GM18511 (cell line): ENCODE data around the gene NUBPL.
"Not testable (repeated sequence)": the region's sequence is repeated elsewhere in the genome, so short reads cannot be mapped to it uniquely, and the experiment has no call there.

Experiments used
- ATAC-seq: cut with Tn5 transposase; IDR thresholded peaks from one replicate; pipeline ENCODE4 v1.9.1; 2021; ENCODE audit warnings: mild to moderate bottlenecking, moderate library complexity; ENCODE audit not compliant: unreplicated experiment

The NUBPL gene

DNA sequence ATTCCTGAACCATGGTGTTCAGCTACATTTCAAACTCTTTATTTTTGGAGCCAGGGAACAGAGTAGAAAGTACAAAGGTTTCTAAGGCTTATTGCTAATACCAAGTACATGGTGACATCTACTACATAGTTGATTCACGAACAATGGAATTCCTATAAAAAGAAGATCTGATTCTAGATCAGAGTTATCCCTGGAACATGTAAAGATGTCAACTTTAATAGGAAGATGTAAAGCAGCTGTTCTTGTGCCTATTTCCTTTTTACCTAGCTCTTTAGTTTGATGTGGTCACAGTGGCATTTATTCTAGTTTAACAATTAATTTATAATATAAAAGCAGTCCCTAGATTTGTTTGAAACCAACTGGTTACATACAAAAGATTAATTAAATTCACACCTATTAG is 99.5 kb downstream of the NUBPL start:
- no peak for ATAC-seq

DNA sequence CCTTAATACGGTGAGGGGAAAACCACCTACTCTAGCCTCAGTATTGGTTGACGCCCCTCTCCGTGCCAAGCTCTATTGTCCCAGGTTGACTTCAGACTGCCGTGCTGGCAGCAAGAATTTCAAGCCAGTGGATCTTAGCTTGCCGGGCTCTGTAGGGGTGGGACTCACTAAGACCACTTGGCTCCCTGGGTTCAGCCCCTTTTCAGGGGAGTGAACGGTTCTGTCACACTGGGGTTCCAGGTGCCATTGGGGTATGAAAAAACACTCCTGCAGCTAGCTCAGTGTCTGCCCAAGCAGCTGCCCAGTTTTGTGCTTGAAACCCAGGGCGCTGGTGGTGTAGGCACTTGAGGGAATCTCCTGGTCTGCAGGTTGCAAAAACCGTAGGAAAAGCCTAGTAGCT is 107.1 kb downstream of the NUBPL start:
- no peak for ATAC-seq

DNA sequence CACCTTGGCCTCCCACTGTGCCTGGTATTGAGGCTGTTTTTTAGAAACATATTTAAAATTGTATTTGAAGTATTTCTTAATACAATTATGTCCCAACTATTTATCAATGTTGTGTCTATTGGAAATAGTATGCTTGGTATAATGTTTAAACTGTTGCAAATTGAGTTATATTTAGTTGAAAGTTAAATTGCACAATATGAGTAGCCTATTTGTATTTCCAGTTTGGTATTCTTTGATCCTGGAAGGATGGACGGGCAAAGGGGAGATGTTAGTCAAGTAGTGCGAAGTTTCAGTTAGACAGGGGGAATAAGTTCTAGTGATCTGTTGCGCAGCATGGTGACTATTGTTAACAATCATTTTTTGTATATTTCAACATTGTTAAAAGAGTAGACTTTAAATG is 111.5 kb downstream of the NUBPL start:
- no peak for ATAC-seq

DNA sequence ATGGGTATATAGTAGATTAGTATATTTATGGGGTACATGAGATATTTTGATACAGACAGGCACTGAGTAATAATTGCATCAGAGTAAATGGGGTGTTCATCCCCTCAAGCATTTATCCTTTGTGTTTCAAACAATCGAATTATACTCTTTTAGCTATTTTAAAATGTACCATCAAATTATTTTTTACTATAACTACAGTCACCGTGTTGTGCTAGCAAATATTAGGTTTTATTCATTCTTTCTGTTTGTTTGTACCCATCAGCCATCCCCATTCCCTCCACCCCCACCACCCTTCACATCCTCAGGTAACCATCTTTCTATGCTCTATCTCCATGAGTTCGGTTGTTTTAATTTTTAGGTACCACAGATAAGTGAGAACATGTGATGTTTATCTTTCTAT is 115.8 kb downstream of the NUBPL start:
- no peak for ATAC-seq

DNA sequence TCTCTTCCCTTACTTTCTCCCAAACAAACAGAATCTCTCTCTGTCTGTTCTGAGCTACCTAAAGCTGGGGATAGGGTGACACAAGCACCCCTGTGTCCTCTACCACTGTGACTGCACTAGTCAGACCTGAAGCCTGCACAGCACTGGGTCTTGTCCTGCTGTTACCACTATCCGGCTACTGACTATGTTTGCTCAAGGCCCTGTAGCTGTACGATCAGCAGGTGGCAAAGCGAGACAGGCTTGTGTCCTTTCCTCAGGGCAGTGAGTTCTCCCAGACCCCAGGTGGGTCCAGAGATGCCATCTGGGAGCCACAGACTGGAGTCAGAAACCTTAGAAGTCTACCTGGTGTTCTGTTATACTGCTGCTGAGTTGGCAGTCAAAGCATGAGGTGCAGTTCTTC is 116.4 kb downstream of the NUBPL start:
- no peak for ATAC-seq

DNA sequence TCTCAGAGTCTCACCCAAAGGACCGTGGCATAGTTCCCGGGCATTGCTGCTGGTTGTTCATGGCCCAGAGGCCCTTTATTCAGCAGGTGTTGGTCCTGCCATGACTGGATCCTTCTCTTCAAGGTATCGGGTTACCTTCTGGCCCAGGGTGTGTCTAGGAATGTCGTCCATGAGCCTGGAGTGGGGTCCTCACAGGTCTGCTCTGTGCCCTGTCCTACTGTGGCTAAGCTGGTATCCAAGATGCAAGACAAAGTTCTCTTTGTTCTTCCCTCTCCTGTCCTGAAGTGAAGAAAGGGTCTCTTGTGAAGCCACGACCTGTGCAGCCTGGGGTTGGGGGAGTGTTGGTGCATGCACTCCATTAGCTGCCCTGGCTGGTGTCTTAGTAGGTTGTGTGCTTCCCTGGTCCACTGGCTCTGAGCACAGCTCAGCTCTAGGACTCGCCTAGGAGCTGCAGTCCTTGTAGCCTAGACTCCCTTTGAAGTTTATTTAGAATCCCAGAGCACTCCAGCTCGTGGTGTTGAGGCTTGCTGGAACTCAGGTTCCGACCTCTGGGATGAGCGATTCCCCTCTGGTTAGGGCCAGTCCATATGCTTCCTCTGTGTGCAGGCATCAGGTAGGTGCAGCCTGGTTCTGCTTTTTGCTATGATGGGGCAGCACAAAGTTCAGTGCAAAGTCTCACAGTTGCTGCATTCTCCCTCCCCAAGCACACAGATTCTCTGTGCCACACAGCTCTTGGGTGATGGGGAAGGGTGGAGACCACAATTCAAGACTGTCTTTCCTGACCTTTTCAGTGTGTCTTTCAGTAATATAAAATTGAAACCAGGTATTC is 117.4 kb downstream of the NUBPL start:
- ATAC-seq = no peak

DNA sequence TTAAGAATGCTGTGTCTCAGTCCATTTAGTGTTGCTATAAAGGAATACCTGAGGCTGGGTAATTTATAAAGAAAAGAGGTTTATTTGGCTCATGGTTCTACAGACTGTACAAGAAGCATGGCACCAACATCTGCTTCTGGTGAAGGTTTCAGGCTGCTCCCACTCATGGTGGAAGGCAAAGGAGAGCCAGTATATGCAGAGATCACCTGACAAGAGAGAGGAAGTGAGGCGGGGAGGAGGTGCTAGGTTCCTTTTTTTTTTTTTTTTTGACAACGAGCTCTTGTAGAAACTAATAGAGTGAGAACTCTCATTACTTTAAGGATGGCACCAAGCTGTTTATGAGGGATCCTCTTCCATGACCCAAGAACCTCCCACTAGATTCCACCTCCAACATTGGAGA is 121.6 kb downstream of the NUBPL start:
- no peak for ATAC-seq

DNA sequence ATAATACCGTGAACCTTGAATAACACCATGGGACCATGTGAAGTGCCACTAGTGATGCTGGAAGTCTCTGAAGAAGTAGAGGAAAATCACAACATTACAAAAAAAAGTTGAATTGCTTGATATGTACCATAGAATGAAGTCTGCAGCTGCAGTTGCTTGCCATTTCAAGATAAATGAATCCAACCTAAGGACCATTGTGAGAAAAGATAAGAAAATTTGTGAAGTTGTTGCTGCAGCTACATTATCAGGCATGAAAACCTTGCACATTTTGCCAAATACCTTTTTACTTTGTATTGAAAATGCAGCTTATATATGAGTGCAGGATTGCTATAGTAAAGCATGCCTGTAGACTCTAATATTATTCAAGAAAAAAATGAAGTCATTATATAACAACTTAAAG is 126.5 kb downstream of the NUBPL start:
- ATAC-seq = no peak

DNA sequence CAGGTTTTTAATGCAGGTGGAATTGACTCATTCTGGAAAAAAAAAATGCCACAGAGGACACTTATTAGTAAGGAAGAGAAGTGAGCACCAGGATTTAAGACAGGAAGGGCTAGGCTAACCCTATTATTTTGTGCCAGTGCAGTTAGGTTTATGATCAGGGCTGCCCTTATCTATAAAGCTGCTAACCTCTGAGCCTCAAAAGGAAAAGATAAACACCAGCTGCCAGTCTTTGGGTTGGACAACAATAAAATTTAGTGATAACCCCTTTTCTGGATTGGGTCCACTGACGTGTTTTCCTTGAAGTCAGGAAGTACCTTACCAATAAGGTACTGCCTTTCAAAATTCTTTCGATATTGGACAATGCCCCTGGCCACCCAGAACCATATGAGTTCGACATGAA is 128.9 kb downstream of the NUBPL start:
- no peak for ATAC-seq

DNA sequence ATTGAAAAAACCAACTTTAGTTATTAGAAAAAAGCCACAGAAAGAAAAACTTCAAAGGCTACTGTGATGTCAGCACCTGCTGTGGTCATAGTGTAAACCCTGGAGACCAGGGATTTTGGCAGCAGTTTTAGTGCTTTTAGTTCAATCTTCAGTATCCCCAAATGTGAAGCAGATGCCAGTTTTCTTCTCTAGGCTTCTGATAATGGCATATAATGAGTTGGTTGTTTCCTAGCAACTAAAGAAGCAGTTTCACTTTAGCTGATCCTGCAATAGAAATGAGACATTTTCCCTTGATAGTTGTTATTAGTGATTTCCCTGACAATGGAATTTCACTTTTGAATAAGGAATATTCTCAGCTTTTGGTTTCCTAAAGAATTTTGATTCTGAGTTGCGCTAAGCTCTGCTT is 131.2 kb downstream of the NUBPL start:
- ATAC-seq = no peak

DNA sequence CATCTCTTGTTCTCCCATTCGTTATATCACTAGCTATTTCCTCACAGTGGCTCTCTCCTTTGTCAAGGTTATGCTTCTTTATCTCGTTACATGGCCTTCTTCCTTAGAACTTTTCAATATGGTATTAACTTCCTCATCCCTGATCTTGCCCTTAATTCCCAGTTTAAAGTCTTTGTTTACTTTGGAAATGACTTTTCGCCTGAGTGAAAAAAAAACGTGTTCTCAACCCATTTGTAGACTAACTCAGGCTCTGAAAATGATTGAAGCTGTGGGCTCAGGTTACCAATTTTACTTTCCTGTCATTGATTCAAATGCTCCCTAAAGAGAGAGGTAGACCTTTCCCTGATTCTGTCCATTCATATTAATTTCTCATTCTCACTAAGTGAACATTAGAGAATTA is 135.2 kb downstream of the NUBPL start:
- no peak for ATAC-seq

DNA sequence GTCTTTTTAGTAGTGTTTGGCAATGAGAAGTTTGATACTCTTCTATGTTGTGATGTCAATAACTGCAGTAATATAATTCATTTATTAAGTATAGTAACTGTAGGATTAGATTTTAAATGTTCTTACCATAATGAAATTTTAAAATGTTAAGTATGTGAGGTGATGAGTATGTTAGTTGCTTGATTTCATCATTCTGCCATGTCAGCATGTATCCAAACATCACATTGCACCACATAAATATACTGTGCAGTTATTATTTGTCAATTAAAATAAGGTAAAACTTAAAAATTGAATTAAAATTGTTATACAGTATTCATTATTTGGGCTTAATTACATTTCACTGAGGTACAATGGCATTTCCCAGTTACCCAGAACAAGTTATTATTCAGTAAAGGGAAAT is 138.6 kb downstream of the NUBPL start:
- no peak for ATAC-seq

DNA sequence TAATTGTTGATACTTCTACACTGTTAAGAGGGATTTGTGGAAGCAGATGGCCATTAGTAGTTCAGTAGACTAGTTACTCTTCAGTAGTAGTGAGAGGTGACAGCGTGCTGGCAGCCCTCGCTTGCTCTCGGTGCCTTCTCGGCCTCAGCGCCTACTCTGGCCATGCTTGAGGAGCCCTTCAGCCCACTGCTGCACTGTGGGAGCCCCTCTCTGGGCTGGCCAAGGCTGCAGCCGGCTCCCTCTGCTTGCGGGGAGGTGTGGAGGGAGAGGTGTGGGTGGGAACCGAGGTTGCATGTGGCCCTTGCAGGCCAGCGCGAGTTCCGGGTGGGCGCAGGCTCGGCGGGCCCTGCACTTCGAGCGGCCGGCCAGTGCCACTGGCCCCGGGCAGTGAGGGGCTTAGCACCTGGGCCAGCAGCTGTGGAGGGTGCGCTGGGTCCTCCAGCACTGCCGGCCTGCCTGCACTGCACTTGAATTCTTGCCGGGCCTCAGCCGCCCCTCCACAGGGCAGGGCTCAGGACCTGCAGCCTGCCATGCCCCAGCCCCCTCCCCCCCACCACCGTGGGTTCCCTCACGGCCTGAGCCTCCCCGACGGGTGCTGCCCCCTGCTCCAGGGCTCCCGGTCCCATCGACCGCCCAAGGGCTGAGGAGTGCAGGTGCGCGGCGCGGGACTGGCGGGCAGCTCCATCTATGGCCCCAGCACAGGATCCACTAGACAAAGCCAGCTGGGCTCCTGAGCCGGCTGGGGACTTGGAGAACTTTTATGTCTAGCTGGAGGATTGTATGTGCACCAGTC is 139.3 kb downstream of the NUBPL start:
- ATAC-seq = no peak

DNA sequence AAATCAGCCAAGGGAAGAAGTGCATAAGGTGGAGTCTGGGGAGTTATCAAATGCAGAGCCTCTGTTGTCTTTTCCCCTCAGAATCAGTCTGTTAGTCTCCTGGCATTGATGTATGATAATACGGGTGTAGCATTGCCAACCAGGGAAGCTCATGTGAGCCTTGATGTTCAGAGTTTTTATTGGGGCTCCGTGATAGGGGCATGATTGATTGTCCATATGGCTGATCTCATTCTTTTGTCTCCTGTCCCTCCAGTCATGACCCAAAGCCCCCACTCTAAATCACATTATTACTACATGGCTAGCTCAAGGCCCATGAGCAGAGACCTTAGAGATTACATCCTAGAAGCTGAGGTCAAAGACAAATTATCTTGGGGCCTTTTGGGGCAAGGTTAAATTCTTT is 140.9 kb downstream of the NUBPL start:
- ATAC-seq = no peak

DNA sequence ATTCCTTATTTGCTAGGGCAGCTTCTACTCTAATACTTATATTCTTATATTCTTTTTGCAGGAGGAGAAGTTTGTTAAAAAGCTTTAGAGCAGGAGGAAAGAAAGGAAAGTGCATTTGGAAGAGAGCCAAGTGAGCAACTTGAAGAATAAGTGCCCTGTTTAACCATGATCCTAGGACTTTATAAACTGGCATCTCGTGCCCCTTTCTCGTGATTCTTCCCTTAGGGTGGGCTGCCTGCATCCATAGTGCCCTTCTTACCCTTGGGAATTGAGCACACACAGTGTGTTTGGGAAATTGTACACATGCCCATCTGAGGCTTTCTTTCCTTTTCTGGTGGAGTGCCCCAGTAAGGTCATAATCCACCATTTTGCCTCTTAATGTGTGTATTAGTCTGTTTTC is 141.9 kb downstream of the NUBPL start:
- no peak for ATAC-seq

DNA sequence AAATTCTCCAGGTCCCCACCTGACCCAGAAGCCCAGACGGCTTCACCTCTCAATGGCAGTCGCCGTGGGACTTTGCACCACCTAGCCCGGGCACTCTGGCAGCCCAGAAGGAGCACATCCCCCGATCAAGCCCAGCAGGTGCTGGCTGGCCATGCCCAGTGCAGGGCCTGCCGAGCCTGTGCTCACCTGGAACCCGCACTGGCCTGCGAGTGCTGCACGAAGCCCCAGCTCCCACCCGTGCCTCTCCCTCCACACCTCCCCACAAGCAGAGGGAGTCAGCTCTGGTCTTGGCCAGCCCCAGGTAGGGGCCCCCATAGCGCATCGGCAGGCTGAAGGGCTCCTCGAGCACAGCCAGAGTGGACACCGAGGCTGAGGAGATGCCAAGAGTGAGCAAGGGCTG is 144.5 kb downstream of the NUBPL start:
- no peak for ATAC-seq

DNA sequence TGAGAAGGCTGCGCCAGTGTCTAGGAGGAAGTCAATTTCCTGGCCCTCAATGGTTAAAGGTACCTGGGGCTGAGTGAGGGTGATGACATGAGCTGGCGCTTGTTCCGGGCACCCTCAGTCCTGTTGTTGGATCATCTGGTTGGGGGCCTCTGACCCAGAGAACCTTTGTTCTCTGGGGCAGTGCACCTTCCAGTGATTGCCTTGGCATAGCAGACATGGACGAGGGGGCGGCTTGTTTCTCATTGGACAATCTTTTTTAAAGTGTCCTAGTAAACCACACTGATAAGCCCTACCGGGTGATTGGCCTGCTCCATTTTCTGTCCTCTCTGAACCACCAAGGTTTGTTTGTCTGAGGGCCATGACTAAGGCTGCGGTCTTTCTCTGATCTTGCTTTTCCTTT is 147.5 kb downstream of the NUBPL start:
- not testable (repeated sequence) for ATAC-seq

DNA sequence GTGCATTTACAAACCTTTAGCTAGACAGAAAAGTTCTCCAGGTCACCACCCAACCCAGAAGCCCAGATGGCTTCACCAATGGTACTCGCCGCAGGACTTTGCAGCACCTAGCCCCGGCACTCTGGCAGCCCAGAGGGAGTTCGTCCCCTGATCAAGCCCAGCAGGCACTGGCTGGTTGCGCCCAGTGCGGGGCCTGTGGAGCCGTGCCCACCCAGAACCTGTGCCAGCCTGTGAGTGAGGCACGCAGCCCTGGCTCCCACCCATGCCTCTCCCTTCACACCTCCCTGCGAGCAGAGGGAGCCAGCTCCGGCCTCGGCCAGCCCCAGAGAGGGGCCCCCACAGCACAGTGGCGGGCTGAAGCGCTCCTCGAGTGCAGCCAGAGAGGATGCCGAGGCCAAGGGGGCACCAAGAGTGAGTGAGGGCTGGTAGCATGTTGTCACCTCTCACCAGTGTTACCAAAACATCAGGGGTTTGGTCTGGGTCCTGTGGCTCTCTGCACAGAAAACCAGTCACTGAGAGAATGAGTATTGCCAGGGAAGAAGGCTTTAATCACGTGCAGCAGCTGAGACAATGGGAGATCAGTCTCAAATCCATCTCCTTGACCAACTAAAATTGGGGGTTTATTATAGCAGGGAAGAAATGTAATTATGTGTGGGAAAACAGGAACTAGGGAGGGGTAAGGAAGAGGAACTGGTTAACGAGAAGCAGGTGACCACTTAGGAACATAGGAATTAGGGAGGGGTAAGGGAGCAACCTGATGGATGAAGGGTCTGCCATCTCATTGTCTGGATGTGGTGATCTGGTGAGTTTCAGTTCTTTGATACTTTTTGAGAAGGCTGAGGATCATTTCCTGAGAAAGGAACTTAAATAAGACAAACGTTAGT is 151.3 kb downstream of the NUBPL start:
- no peak for ATAC-seq

DNA sequence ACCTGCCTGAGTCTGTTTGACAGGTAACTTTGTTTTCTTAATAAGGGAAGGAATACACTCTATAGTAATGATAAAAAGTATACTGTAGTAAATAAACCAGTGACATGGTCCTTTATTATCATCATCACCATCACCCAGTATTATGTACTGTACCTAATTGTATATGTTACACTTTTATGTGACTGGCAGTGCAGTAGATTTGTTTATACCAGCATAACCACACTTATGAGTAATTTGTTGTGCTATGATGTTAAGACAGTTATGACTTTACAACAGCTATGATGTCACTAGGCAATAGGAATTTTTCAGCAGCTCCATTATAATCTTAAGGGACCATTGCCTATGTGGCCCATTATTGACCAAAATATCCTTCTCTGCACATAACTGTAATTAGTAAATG is 155.0 kb downstream of the NUBPL start:
- no peak for ATAC-seq

DNA sequence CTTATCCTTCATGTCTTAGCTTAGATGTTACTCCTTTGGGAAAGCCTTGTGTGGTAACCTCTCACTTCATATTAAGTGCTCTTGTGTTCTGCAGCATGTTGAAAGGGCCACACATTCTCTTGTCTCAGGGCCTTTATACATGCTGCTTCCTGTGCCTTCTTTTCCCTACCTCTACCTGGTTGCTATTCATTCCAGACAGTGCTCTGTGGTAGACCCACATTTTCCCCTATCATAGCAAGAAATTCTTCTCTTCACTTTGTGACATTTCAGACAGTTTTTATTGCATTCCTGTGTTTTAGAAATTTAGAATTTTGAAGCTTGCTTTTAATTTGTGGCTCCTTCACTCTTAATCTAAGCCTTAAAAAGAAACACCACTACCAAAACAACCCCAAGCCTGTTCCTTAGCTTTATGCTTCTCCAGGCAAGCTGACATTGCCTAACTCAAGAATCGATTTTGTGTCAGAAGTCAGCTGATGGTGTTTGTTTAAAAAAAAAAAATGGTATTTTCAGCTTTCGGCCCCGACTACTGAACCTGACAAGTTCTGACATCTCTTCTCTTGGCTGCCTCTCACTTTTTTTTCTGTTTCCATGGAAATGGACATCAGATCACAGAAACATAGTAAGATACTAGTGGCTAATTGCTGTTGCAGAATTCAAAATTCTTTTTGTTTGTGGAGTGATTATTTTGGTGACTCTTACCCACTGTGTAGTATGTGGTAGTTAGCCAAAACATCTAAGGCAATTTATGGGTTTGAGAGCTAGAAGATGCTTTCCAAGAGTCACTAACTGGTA is 156.3 kb downstream of the NUBPL start:
- ATAC-seq = no peak

DNA sequence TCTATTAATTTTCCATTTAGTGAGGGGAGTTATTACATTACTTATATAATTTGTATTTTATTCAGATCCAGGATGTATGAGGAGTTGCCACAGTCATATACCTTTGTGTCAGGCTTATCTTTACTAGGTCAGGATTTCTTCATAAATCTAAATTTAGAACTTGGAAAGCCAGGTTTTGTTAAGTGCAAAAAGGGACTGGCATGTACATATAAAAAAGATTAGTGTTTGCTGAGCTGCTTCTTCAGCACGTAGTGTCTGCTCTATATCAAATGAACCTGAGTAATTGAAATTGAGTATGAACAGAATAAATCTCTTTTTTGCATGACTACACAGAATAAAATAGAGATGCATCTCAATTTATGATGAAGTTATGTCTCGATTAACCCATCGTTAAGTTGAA is 157.4 kb downstream of the NUBPL start:
- no peak for ATAC-seq
